GM18867 (cell line): Measurements from ENCODE around the gene SLC22A12.
"Not testable (repeated sequence)": the region's sequence is repeated elsewhere in the genome, so short reads cannot be mapped to it uniquely, and the experiment has no call there.

Experiments
- ATAC-seq: cut with Tn5 transposase; IDR thresholded peaks from one replicate; pipeline ENCODE4 v1.9.1; 2021; ENCODE audit warnings: mild to moderate bottlenecking, moderate library complexity; ENCODE audit not compliant: unreplicated experiment

Gene SLC22A12

DNA sequence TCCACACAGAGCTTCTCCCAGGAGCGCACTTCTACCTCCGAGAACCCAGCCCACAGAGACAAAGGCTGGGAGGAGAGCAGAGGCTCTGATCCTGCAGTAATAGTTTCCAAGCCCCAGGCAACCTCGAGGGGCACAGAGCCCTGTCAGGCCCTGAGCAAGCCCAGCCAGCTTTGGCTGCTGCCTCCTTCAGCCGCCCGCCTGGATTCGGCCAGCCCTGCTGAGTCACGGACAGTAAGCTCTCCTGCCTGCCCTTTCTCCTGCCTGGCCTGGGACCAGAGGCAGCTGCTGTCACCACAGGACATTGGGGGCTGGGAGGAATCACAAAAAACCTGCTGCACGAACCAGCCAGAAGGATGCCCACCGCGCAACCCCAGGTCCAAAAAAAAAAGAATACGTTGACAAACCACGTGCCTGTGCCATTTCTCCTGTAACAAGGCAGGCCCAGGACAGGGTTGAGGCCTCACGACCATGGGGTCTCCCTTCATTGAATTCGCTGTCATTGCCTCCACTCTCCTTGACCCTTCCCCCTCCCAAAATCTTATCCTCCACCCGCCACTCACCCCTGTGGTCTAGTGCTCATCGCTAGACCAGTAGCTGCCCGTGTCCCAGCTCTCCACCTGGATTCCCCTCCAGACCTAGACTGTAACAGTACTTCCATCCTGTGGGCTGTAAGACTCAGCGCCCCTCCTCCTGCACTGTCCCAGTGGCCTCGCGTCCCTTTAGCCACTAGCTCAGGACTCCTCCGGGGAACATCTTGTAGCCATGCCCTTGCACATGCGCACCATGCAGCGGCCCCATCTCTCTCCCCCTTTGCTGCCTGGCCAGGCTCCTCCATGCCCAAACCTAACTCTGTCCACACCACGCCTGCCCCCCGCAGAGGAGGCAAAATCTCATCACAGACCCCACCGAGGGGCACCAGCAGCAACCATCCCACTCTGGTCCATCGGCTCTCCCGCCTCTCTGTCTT, 7.4 kb upstream of the SLC22A12 start:
- ATAC-seq = no peak

DNA sequence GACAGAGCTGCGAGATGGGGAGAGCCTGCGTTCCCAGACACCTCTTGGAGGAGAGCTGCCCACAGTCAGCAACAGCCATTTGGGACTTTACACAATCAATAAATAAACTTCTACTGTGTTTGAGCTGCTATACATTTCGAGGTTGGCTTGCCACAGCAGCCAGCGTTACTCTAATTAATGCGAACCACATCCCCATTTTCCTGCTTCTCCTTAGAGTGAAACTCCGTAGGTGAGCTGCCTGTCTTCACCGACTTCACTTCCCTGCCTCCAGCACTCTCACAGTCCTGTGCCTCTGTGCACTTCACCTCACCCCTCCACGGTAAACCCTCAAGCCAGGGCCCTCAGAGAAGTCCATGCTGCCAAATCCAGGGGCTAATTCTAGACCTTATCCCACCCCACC, 5.9 kb upstream of the SLC22A12 start:
- no peak for ATAC-seq

DNA sequence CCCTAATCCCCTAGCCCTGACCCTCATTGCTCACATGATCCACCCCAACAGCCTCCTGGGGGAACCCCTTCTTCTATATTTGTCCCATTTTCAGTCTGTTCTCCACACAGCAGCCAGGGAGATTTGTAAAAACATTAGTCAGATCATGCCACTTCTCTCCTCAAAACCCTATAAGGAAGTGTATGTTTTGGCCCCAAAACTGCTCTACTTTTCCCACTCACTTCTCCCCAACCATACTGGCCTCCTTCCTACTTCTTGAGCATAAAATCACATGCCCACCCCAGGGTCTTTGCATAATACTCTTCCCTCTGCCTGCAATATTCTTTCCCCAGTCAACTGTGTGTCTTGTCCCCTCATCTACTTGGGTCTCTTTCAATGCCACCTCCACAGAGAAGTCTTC, 4.7 kb upstream of the SLC22A12 start:
- ATAC-seq = no peak

DNA sequence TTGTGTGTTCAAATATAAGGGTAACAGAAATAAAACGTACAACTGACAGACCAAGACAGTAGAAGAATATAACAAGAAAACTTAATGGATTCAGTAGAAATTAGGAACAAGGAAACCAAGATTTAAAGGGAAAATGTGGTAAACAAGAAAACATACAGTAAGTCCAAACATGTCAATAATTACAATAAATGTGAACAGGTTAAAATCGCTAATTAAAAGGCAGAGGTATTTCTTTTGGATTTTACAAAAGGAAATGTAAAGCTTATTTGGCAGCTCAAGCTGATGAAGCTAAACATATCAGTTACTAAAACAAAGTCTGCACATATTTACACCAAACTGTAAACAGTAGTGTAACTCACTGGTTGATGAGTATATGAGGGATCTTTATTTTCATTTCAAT, 2.3 kb upstream of the SLC22A12 start:
- ATAC-seq = no peak

DNA sequence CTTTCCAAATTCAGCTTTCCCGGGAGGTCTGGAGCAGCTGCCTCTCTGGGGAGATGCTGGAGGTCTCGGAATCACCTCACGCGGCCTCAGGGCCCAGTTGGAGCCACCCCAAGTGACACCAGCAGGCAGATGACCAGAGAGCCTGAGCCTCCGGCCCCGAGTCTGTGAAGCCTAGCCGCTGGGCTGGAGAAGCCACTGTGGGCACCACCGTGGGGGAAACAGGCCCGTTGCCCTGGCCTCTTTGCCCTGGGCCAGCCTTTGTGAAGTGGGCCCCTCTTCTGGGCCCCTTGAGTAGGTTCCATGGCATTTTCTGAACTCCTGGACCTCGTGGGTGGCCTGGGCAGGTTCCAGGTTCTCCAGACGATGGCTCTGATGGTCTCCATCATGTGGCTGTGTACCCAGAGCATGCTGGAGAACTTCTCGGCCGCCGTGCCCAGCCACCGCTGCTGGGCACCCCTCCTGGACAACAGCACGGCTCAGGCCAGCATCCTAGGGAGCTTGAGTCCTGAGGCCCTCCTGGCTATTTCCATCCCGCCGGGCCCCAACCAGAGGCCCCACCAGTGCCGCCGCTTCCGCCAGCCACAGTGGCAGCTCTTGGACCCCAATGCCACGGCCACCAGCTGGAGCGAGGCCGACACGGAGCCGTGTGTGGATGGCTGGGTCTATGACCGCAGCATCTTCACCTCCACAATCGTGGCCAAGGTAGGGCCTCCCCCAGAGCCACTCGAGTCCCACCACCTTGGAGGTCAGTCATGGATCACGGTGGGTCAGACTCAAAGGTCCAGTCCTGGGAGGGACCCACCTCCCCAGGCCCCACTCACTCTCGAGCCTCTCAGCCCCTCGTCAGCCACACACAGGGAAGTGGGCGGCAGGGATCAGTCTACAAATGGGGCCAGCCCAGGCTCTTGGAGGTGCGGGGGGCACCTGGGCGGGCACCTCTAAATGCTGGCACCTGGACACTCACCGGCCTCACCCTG, 525 bp downstream of the SLC22A12 start:
- no peak for ATAC-seq

DNA sequence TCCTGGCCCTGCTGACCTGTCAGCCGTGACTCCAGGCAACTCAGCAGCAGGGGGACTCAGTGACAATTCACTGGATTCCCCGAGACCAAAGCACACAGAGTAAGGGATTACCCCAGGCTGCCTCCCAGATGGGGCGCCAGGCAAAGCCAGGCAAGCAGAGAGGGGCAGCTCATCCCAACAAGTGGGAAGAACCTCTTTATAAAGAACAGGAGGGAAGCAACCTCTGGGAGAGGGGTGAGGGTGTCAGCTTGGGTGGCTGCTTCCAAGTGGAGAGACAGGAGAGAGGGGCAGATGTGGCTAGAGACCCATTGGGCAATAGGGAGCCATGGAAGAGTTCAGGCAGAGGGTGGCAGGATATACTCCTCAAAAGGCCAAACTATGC, 1.2 kb downstream of the SLC22A12 start:
- no peak for ATAC-seq

DNA sequence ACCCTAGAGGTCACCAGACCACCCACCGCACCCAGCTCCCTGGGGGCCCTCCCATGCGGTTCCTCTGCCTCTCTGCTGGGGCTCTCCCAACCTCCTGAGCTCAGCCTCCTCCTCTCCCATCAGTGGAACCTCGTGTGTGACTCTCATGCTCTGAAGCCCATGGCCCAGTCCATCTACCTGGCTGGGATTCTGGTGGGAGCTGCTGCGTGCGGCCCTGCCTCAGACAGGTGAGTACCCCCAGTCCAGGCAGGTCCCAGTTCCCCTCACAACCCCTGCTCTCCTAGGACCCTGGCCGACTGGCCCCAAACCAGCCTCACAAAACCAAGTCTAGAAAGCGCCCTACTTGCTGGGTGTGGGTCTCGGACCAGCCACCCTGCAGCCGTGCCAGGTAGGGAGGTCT, 1.6 kb downstream of the SLC22A12 start:
- ATAC-seq = no peak

DNA sequence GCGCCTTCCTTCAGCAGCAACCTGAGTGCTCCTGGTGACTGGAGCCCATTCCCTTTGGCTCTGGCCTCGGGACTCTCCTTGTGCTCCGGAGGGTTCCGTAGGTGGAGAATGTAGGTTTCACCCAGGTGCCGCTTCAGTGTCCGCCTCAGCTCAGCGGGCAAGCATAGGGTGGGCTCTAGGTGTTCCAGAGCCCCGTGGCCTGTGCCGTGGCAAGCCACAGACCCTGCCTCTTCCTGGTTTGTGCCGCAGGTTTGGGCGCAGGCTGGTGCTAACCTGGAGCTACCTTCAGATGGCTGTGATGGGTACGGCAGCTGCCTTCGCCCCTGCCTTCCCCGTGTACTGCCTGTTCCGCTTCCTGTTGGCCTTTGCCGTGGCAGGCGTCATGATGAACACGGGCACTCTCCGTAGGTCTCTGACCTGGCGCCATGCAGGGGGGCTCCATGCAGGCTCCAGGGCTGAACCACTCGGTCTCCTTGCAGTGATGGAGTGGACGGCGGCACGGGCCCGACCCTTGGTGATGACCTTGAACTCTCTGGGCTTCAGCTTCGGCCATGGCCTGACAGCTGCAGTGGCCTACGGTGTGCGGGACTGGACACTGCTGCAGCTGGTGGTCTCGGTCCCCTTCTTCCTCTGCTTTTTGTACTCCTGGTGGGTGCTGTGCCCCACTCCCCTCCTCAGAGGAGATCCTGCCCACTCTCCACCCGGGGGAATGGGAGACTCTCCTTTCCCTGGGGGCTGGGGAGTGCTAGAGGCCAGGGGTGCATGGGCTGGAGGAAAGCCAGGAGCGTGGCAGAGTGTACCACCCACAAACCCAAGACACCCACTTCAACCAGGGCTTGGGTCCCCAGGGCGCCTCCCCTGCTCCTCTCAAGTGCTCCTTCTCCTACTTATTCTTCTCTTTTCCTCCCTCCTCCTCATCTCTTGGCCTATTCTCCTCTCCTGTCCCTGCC, 2.4 kb downstream of the SLC22A12 start:
- no peak for ATAC-seq

DNA sequence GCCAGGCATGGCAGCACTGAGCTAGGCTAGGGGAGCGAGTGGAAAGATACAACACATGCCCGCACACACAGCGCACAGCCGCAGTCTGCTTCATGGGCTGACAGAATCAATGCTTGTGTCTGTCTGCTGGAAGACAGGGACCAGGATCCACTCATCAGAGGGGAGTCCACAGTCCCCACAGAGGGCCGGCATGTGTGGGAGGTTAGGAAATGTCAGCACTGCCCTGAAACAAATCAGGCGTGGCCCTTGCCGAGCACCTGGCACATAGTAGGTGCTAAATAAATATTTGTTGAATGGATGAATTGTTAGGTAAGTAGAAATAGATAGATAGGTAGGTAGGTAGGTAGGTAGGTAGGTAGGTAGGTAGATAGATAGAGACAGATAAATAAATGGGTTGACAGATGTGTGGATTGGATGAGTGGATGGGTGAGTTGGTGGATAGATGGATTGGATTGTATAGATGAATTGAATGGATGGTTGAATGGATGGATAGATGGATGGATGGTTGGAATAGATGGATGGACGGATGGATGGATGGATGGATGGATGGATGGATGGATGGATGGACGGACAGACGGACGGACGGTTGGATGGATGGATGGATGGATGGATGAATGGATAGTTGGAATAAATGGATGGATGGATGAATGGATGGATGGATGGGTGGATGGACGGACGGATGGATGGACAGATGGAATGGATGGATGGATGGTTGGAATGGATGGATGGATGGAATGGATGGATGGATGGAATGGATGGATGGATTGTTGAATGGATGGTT, 3.3 kb downstream of the SLC22A12 start:
- ATAC-seq = no peak

DNA sequence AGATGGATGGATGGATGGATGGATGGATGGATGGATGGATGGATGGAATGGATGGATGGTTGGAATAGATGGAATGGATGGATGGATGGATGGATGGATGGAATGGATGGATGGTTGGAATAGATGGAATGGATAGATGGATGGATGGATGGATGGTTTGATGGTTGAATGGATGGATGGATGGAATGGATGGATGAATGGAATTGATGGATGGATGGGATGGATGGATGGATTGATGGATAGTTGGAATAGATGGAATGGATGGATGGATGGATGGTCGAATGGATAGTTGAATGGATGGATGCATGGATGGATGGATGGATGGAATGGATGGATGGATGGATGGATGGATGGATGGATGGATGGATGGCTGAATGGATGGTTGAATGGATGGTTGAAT, 4.9 kb downstream of the SLC22A12 start:
- not testable (repeated sequence) for ATAC-seq

DNA sequence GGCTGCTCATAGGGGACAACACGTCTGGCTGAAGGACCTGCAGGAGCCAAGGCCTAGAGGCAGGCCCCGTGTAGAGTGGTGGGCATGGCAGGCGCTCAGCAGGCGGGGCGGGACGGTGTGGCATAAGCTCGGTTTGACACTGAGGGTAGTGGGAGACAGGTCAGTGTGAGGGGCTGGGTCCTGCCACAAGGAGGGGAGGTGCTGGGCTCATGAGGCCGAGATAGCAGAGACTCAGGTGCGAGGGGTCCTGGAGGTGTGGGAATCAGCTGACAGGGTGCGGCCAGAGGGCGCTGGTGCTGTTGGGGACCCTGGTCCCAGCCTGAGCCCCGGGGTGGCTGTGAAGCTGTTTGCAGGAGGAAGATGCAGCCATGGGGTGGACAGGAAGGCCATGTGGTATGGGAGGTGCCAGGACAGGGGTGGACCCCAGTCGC, 6.7 kb downstream of the SLC22A12 start:
- ATAC-seq = no peak

DNA sequence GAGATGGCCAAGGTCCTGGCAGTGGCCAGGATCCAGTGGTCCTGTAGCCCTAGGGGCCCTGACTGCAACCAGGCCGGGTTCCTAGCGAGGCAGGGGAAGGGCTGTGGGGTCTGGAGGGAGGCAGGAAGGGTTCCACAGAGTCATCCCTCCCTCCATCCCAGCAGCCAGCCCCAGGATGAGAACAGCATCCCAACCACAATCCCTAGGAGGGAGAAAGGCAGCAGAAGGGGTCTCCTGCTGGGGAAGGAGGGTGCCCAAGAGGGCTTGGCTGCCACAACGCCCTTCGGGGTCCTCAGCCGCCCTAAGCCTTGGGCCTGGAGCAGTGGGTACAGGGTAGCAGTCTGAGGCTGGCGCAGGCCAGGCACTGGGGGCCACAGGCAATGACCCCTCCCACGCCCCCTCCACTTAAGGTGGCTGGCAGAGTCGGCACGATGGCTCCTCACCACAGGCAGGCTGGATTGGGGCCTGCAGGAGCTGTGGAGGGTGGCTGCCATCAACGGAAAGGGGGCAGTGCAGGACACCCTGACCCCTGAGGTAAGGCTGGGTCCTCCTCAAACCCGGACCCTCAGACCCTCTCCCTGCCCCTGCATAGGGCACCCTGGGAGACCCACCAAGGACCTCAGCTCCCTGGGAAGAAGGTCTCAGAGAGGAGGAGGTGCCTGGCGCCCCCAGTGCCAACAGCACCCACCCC, 7.2 kb downstream of the SLC22A12 start:
- ATAC-seq = no peak

DNA sequence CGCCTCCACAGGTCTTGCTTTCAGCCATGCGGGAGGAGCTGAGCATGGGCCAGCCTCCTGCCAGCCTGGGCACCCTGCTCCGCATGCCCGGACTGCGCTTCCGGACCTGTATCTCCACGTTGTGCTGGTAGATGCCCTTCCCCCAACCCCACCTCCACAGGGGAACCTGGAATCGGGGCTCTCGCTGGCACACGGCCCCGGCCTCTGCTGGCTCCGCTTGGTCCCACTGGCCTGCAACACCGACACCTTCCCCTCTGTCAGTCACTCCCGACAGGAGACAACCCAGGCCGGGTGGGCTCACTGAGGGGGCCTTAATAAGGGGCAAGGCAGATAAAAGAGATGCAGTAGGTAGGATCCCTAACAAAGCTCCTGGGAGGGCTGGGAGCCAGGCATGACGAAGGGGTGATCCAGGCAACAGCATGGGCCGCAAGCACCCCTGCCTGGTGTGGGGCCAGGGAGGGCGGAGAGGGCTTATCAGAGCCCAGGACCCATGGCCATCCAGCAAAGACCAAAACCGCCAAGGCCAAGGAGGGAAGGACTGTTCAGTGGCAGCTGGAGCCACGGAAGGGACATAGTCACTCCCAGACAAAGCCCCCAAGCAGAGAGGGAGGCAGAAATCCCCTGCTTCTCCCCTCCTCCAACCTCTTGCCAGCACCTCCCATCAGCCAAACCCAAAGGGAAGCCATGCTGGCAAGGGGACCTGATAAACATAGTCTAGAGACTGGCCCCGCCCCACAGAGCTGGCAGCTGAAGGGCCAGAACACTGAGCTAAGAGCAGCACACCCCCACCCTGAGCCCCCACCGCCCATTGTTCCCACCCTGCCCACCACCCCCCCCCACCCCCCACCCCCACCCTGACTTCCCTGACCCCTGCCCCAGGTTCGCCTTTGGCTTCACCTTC, 8.0 kb downstream of the SLC22A12 start:
- no peak for ATAC-seq

DNA sequence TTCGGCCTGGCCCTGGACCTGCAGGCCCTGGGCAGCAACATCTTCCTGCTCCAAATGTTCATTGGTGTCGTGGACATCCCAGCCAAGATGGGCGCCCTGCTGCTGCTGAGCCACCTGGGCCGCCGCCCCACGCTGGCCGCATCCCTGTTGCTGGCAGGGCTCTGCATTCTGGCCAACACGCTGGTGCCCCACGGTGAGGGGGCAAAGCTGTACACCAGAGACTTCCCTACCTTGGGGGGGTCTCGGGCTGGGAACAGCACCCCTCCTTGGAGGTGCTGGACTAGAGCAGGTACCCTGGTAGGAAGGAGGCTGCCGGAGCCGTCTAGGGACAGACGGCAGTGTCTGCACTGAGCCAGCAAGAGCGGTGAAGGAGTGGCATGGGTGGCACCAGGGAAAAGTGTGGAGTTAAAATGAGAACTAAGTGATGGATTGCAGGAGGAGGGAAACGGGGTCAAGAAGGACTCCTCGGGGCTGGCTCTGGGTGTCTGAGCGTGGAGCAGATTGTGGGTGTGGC, 8.7 kb downstream of the SLC22A12 start:
- no peak for ATAC-seq

DNA sequence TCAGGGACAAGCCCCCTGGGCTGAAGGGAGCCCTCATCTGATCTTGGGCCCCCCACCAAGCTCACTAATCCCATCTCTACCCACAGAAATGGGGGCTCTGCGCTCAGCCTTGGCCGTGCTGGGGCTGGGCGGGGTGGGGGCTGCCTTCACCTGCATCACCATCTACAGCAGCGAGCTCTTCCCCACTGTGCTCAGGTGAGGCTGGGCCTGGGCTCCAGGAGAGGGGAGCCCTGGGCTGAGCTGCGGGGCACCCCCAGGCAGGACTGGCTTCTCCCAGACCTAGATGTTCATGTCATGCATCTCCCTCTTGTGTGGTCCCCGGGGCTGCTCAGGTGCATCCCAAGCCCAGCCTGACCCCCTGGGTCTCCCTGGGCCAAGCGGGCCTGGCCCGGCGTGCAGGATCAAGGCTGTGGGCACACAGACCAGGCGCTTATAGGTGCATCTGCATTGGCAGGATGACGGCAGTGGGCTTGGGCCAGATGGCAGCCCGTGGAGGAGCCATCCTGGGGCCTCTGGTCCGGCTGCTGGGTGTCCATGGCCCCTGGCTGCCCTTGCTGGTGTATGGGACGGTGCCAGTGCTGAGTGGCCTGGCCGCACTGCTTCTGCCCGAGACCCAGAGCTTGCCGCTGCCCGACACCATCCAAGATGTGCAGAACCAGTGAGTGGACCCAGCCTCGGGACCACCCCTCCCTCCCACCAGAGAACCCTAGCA, 9.4 kb downstream of the SLC22A12 start:
- no peak for ATAC-seq

DNA sequence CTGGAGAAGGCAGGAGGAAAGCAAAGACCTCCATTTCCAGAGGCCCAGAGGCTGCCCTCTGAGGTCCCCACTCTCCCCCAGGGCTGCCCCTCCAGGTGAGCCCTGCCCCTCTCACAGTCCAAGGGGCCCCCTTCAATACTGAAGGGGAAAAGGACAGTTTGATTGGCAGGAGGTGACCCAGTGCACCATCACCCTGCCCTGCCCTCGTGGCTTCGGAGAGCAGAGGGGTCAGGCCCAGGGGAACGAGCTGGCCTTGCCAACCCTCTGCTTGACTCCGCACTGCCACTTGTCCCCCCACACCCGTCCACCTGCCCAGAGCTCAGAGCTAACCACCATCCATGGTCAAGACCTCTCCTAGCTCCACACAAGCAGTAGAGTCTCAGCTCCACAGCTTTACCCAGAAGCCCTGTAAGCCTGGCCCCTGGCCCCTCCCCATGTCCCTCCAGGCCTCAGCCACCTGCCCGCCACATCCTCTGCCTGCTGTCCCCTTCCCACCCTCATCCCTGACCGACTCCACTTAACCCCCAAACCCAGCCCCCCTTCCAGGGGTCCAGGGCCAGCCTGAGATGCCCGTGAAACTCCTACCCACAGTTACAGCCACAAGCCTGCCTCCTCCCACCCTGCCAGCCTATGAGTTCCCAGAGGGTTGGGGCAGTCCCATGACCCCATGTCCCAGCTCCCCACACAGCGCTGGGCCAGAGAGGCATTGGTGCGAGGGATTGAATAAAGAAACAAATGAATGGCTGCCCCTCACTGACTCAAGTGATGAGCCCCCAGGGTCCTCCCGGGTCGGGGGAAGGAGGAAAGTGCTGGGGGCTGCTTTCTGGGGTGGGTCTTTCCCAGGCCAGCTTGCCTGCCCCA, 10.8 kb downstream of the SLC22A12 start:
- ATAC-seq = no peak
